ENCODE results near the gene NUP205.

Gene NUP205

GRCh38 chr7:135601182-135601581 lies 43.5 kb downstream of the NUP205 start:
- no peak overlapping the region for H3K4me3 ChIP-seq (ENCODE audit: low read depth, low read length)
- TF ChIP-seq MAX (IDR thresholded peaks at IDR 0.05; ENCODE audit: low read depth, low read length): no peak
- TF ChIP-seq CTCF (IDR thresholded peaks at IDR 0.05; ENCODE audit: low read depth, low read length): no peak
- TF ChIP-seq MYC (IDR thresholded peaks at IDR 0.05; ENCODE audit: low read depth, low read length): no peak
- no peak for TF ChIP-seq POLR2A (IDR thresholded peaks at IDR 0.05; ENCODE audit: extremely low read depth, insufficient read length)
- no peak for DNase-seq (ENCODE audit: low read depth)

- no peak for TF ChIP-seq MYC (IDR thresholded peaks at IDR 0.05; ENCODE audit: low read depth, low read length)
- no peak for TF ChIP-seq MAX (IDR thresholded peaks at IDR 0.05; ENCODE audit: low read depth, low read length)
- TF ChIP-seq CTCF (IDR thresholded peaks at IDR 0.05; ENCODE audit: low read depth, low read length): no peak
- DNase-seq (ENCODE audit: low read depth): no peak
- H3K4me3 ChIP-seq (ENCODE audit: low read depth, low read length): no peak overlapping the region
These were observed 44.6 kb downstream of the NUP205 start for GRCh38 chr7:135602304-135602703.

GRCh38 chr7:135616136-135616535 lies 58.4 kb downstream of the NUP205 start:
- DNase-seq (ENCODE audit: low read depth): no peak
- H3K4me3 ChIP-seq (ENCODE audit: low read depth, low read length): no peak overlapping the region
- TF ChIP-seq CTCF (IDR thresholded peaks at IDR 0.05; ENCODE audit: low read depth, low read length): no peak
- no peak for TF ChIP-seq POLR2A (IDR thresholded peaks at IDR 0.05; ENCODE audit: extremely low read depth, insufficient read length)
- TF ChIP-seq MAX (IDR thresholded peaks at IDR 0.05; ENCODE audit: low read depth, low read length): no peak
- no peak for TF ChIP-seq MYC (IDR thresholded peaks at IDR 0.05; ENCODE audit: low read depth, low read length)

GRCh38 chr7:135617781-135618180 lies 60.1 kb downstream of the NUP205 start:
- TF ChIP-seq MAX (IDR thresholded peaks at IDR 0.05; ENCODE audit: low read depth, low read length): no peak
- no peak for TF ChIP-seq CTCF (IDR thresholded peaks at IDR 0.05; ENCODE audit: low read depth, low read length)
- TF ChIP-seq POLR2A (IDR thresholded peaks at IDR 0.05; ENCODE audit: extremely low read depth, insufficient read length): no peak
- DNase-seq (ENCODE audit: low read depth): no peak
- H3K4me3 ChIP-seq (ENCODE audit: low read depth, low read length): no peak overlapping the region

GRCh38 chr7:135618510-135618909 lies 60.8 kb downstream of the NUP205 start:
- no peak for TF ChIP-seq CTCF (IDR thresholded peaks at IDR 0.05; ENCODE audit: low read depth, low read length)
- TF ChIP-seq POLR2A (IDR thresholded peaks at IDR 0.05; ENCODE audit: extremely low read depth, insufficient read length): no peak
- no peak for TF ChIP-seq MYC (IDR thresholded peaks at IDR 0.05; ENCODE audit: low read depth, low read length)
- no peak for TF ChIP-seq MAX (IDR thresholded peaks at IDR 0.05; ENCODE audit: low read depth, low read length)
- DNase-seq (ENCODE audit: low read depth): no peak
- no peak overlapping the region for H3K4me3 ChIP-seq (ENCODE audit: low read depth, low read length)

- no peak for DNase-seq (ENCODE audit: low read depth)
- TF ChIP-seq MAX (IDR thresholded peaks at IDR 0.05; ENCODE audit: low read depth, low read length) (no peak), POLR2A (IDR thresholded peaks at IDR 0.05; ENCODE audit: extremely low read depth, insufficient read length) (no peak), MYC (IDR thresholded peaks at IDR 0.05; ENCODE audit: low read depth, low read length) (no peak), CTCF (IDR thresholded peaks at IDR 0.05; ENCODE audit: low read depth, low read length) (no peak)
- no peak overlapping the region for H3K4me3 ChIP-seq (ENCODE audit: low read depth, low read length)
These were observed 62.7 kb downstream of the NUP205 start for GRCh38 chr7:135620447-135620846.
